NK-92 (cell line): Measurements from ENCODE around the gene CCDC91.

Experiments
- DNase-seq: peaks from one replicate; lab custom pipeline; 2025; ENCODE audit not compliant: unreplicated experiment; lab: John Stamatoyannopoulos, UW

CCDC91 gene

GRCh38 chr12:28513983-28514382 is 323.7 kb downstream of the CCDC91 start:
- DNase-seq, result no peak

DNA sequence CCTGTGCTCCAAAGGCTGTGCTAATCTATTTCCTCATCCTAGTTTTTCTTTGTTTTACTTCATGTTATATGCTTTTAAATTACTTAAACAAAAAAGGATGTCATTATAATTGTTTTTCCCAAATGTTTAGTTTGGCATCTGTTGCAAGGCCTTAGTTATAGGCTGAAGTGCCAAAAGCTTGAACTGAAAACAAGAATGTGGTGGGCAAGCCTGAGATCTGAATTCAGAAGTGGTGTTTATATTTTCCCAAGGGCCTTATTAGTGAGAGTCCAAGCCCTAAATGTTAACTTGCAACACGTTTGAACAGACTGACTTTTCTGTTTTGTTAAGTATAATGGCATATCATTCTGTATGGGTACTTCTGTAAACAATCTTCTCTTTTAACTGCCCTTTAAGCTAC is 326.8 kb downstream of the CCDC91 start:
- no peak for DNase-seq

DNA sequence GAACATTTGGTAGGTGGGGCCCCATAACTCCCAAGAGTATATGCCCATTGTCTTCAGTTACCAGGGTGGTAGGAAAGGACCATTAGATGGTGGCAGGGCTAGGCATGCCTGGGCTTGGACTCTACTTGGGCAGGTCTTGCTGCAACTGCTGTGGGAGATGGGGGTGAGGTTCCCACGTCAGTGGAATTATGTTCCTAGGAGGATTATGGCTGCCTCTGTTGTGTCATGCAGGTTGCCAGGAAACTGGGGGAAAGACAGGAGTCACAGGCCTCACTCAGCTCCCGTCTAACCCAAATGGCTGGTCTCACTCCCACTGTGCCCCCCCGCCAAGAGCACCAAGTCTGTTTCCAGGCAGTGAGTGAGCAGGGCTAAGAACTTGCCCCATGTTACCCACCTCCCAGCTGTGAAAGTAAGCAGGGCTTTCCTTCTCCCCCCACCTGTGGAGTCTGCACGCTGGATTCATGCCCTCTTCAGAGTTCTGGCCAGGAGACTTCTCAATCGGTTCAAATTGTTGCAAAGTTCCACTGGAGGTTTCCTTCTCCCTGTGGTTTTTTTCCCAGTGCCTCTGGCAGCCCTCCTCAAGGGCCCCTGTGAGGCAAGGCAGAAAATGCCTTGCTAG is 337.5 kb downstream of the CCDC91 start:
- DNase-seq, result no peak

- no peak for DNase-seq
These were observed 345.0 kb downstream of the CCDC91 start for GRCh38 chr12:28535216-28535615.

- DNase-seq, result no peak
These were observed 345.8 kb downstream of the CCDC91 start for GRCh38 chr12:28536088-28536487.

DNA sequence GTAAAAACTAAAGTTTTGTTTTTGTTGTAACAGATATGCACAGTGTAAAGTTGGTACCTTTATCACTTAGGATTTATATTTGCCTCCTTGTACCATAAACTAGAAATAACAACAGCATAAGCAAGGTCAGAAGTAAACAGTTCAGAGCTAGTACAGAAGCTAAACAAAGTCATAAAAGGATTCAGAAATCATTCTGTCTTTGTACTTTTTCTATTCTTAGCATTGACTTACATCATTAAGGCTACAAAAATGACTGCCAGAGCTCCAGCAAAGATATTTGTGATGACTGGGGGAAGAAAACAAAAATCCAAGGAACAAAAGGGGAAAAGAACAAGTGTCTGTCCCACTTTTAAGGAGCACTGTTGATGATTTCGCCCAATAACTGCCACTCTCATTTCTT is 347.2 kb downstream of the CCDC91 start:
- DNase-seq, result no peak

DNA sequence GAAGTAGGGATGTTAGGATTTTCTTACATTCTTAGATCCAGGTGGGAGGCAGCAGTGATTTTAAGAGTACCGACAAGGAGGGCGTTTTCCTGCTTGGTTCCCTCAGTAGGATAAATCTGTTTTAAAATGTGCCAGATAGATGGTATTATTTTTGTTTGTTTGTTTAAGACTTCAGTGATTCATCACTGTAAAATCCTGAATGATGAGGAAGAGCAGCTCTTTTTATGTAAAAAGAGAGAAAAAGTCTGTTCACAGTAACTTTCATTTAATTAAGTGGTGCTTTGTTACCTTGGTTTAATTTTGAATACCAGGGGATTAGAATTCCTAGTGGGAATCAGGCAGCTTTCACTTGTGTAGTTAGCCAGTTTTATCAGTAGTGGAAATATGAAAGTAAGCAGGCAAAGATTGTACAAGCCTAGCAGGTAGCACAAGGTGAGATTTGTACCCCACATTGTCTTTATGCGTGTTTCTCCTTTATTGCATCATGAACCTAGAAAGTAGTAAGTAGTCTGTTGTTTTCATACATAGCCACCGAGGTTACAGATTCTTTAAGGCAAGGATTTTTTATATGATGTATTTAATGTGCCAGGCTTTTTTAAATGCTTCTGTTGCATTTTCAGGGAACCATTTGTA is 349.6 kb downstream of the CCDC91 start:
- DNase-seq, result no peak

DNA sequence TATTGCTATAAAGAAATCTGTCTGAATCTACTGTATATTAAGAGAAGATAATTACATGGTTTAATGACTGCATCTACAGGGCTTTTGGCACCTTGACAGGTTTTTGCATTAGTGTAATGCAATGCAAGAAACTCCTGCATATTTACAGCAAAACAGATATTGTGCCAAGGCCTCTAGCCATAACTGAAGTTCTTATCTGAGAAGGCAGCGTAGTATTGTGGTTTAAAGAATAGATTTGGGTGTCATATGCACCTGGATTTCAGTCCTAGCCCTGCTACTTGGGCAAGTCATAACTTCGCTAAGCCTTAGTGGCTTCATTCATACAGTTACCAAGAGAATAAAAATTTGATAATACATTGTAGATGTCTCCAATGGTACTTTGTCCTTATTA is 350.1 kb downstream of the CCDC91 start:
- DNase-seq, result no peak

DNA sequence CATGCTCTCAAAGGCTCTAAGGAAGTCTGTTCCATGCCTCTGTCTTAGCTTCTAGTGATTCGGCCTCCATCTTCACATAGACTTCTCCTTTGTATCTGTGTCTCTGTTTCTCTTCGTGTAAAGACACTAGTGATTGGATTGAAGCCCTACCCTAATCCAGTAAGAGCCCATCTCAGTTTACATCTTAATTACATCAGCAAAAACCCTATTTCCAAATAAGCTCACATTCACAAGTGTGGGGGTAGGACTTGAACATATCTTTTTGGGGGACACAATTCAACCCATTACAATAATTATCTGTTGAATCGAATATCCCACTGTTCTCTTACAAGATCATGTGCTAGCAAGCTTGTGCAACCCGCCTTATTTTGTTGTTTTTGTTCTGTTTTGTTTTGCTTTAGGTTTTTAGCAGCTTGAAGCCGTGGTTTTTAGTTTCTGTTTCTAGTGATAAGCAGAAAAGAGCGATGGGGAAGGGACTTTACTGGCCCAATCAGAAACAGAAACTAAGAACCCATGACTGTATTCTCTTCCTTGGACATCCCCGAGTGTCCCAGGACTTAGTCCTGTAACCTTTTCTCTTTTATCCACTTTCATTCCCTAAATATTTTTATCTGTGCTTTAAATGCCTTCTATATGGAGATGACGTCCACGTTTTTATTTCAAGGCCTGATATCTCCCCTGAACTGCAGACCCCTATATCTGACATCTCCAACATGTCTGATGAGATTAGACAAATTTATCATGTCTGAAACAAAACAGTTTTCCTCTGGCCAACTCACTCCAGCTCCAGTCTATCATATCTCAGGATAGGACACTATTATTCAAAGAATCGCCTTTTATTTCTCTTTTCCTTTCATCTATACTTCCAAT is 353.0 kb downstream of the CCDC91 start:
- no peak for DNase-seq

GRCh38 chr12:28550757-28551704 is 360.8 kb downstream of the CCDC91 start:
- DNase-seq, result no peak

DNA sequence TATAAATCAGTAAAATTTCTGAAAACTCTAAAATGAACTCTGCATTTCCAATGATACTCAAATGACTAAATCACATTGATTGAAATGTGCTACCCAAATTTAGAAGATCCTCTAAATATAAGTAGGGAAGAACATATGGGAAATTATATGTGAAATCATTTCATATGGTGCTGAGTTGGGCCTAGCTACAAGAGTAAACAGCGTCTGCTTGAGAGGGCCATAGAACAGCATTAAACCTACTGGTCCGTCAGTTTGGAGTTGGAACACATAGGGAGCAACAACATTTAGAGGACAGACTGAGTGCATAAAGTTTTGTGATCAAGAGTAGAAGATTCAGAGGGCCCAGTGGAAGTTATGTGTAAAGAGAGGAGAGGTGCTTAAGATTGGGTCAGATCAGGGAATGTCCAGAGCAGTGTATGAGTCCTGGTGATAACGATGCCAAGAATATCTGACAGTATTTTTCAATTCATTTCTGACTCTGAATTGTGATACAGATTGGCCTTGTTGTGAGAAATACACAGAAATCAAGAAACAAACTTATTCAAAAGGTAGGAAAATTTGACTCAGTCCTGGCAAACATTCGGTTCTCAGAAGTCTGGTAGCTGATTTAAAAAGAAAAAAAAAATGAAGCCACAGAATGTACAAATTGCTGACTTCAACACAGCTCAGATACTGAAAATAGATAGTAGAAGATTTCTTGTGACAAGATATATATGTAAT is 362.2 kb downstream of the CCDC91 start:
- DNase-seq, result no peak

DNA sequence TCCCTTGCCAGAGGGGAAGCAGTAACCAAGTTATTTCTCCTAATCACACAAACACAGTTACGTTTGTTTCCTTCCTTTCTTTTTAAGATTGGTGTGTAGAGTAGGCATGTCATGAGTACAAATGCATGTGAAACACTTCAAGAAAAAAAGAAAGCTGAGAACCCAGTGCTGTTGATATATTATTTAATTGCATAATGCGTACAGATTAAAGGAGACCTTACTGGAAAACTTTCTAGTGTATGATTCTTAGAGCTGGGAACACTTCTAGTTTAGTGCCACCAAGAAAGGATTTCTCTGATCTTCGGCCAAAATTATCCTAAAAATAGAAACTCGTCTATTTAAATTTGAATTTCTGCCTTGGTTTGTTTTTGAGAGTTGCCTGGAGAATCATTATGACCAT is 365.5 kb downstream of the CCDC91 start:
- DNase-seq, result no peak

DNA sequence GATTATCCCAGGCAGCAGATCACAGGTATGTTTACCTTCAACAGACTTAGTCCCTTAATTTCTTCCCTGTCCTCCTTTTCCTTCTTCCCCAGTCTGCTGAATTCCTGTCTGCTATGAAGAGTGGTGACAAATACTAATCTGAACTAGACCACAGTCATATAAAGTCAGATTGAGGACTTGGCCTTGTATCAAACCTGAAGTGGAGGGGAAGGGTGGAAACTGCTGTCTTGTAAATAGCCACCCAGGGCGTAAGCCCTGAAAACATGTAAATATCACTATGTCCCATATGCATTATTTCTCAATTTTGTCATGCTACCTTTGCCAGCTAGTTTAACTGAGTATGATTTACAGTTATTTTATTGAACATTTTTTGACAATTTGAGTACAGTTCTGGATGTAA is 368.0 kb downstream of the CCDC91 start:
- no peak for DNase-seq

GRCh38 chr12:28563286-28563685 is 373.0 kb downstream of the CCDC91 start:
- DNase-seq, result no peak

DNA sequence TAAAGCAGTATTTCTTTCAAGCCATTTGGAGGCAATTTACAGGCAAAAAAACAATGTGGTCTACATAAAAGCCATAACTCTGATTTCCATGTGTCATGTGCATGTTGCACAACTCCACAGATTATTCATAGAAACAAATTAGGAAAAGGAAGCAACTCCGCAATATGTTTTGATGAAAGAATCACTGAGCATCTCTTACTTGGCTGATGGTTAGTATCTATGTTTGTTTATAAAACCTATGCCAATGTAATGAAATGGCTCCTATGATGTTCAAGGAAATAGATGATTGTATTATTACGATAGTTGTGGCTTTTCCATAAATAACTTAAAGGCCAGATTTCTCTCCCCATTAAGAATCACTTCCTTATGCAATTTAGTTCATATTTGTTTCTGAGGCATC is 373.7 kb downstream of the CCDC91 start:
- DNase-seq, result no peak

DNA sequence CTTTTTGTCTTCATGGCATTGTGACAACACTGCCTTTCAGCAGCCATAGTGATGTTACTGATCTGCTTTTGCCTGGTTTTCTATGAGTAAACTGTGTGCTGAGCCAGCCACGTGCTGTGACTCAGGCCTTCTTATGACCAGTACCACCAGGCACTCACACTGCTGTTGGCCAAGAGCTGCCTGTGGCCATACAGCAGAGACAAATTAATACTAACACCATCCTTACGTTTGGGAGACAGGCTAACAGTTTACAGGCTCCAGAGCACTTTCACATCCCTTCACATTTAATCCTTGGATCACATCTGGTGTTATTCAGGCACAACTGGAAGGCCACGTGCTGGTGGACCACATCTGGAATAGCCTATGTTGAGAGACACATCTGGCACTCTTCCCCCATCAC is 377.9 kb downstream of the CCDC91 start:
- no peak for DNase-seq

DNA sequence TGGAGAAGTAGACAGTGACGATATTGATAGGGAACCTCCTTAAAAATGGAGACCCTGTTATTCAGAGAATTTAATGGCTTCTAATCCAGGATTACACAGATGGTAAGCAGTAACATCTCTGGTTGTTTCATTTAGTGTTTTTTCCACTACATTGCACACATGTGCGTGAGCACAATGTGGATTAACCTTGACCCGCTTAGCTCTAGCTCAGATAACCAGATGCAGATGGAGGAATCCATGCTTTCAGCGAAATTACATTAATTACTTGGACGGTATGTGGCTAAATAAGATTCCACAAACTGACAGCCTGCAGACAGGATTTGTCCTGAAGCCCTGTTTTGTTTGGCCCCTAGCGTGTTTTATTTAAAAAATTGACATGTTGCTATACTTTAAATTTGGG is 378.4 kb downstream of the CCDC91 start:
- DNase-seq, result no peak

DNA sequence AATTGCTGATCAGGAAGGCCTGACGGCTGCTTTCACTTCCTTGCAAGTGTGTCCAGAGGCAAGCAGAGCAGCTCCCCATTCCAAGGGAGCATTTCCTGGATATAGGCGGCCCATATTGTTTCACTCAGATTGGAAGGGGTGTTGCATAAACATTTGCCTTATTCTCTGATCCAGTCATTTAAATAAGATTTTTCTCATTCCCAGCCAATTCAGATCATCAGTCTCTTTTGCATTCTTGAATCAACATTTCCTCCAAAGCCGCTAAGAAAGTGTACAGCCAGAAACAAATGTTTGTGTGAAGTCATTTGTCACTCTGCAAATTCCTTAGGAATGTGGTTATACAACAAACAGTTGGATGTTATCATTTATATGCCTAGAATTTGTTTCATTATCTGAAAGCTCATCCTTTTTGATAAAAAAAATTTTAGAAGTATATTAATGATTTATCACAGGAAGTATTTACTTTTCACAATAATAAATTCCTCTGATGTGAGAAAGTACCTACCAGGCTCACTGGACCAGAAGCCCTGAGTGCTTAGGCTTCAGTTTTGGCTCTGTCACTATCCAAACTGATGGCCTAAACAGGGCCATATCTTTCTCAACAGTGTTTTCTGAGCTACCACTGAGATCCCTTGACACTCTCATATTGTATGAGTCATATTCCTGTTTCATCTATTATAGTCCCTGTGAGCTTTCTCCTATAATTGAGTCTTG is 379.6 kb downstream of the CCDC91 start:
- no peak for DNase-seq

GRCh38 chr12:28570811-28571210 is 380.6 kb downstream of the CCDC91 start:
- DNase-seq, result no peak
